Duodenal mucosa (tissue), 2 donors: ENCODE data around the gene RAB11FIP2.

ENCODE experiments used
- H3K27ac ChIP-seq: one replicate; pipeline ENCODE4 v1.7.0; 2013; ENCODE audit warnings: low read depth, low read length
- H3K27me3 ChIP-seq, 2 donors: one replicate each; pipeline ENCODE4 v1.7.0; 2013; ENCODE audit warnings: low read length in 2 of 2, control low read depth in 1 of 2; ENCODE audit not compliant: insufficient read depth in 2 of 2, control insufficient read depth in 1 of 2
- H3K36me3 ChIP-seq, 2 donors: one replicate each; pipeline ENCODE4 v1.7.0; 2013; ENCODE audit warnings: low read length in 2 of 2, control low read depth in 1 of 2; ENCODE audit not compliant: insufficient read depth in 2 of 2, control insufficient read depth in 1 of 2
- H3K4me1 ChIP-seq, 2 donors: one replicate each; pipeline ENCODE4 v1.7.0; 2013; ENCODE audit warnings: low read length in 2 of 2, control low read depth in 1 of 2; ENCODE audit not compliant: insufficient read depth in 2 of 2, control insufficient read depth in 1 of 2
- H3K4me3 ChIP-seq, 2 donors: one replicate each; pipeline ENCODE4 v1.7.0; 2013; ENCODE audit warnings: low read length in 2 of 2, low read depth in 1 of 2
- H3K9ac ChIP-seq, 2 donors: one replicate each; pipeline ENCODE4 v1.7.0; 2013; ENCODE audit warnings: low read length in 2 of 2, low read depth in 1 of 2
- H3K9me3 ChIP-seq, 2 donors: one replicate each; pipeline ENCODE4 v1.7.0; 2013; ENCODE audit warnings: low read length in 2 of 2, control low read depth in 1 of 2; ENCODE audit not compliant: control insufficient read depth in 1 of 2

Gene RAB11FIP2

GRCh38 chr10:117989962-117990361 lies 56.8 kb downstream of the RAB11FIP2 start:
- Histone ChIP-seq H3K27ac (no peak overlapping the region), H3K27me3 (no peaks in the 10 kb centered on the region), H3K36me3 (no peaks in the 10 kb centered on the region), H3K4me3 (no peak overlapping the region), H3K4me1 (no peaks in the 10 kb centered on the region), H3K9ac (no peak overlapping the region), H3K9me3 (no peaks in the 10 kb centered on the region)

DNA sequence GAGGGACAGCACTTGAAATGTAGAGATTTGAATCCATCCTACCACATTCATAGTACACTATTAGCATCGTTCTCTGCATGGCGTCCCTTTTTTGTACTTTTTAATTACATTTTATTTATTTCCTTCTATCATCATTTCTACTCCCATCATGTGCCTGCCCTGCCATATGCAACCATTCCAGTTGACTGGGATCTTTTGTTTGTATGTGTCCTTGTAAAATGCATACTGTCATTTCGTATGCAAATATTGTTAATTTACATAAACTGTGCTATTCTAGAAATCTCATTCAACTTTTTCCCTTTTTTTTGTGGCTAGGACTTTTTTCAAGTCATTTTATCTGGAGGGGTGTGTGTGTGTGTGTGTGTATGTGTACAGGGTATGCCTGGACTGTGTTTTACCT lies 57.9 kb downstream of the RAB11FIP2 start:
- Histone ChIP-seq H3K9me3 (no peaks in the 10 kb centered on the region), H3K27me3 (no peaks in the 10 kb centered on the region), H3K27ac (no peak overlapping the region), H3K9ac (no peak overlapping the region), H3K4me1 (no peaks in the 10 kb centered on the region), H3K36me3 (no peaks in the 10 kb centered on the region), H3K4me3 (no peak overlapping the region)

GRCh38 chr10:117987244-117987909 lies 59.4 kb downstream of the RAB11FIP2 start:
- H3K36me3 ChIP-seq = no peaks in the 10 kb centered on the region
- no peaks in the 10 kb centered on the region for H3K9me3 ChIP-seq
- H3K27ac ChIP-seq = no peak overlapping the region
- no peaks in the 10 kb centered on the region for H3K4me1 ChIP-seq
- H3K9ac ChIP-seq = no peak overlapping the region
- no peaks in the 10 kb centered on the region for H3K27me3 ChIP-seq
- H3K4me3 ChIP-seq = no peak overlapping the region

DNA sequence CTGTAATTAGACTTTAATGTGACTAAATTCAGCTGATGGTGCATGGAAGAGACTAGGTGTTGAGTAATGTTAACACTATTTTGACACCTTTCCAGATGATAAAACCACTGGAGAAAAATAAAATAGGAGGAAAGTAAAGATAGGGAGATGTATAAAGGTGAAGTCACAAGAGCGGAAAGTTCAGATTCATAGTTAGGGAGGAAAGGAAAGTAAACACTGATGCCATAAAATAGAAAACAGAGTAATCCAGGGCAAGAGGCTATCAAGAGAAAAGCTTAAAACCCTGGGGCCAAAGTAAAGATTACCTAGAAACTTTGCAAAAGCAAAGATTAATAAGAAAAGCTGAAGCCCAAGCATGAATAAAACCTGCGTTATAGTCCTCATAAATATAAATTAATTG lies 62.8 kb downstream of the RAB11FIP2 start:
- Histone ChIP-seq H3K4me1 (no peaks in the 10 kb centered on the region), H3K4me3 (no peak overlapping the region), H3K27me3 (no peaks in the 10 kb centered on the region), H3K27ac (no peak overlapping the region), H3K36me3 (no peaks in the 10 kb centered on the region), H3K9ac (no peak overlapping the region), H3K9me3 (no peaks in the 10 kb centered on the region)

DNA sequence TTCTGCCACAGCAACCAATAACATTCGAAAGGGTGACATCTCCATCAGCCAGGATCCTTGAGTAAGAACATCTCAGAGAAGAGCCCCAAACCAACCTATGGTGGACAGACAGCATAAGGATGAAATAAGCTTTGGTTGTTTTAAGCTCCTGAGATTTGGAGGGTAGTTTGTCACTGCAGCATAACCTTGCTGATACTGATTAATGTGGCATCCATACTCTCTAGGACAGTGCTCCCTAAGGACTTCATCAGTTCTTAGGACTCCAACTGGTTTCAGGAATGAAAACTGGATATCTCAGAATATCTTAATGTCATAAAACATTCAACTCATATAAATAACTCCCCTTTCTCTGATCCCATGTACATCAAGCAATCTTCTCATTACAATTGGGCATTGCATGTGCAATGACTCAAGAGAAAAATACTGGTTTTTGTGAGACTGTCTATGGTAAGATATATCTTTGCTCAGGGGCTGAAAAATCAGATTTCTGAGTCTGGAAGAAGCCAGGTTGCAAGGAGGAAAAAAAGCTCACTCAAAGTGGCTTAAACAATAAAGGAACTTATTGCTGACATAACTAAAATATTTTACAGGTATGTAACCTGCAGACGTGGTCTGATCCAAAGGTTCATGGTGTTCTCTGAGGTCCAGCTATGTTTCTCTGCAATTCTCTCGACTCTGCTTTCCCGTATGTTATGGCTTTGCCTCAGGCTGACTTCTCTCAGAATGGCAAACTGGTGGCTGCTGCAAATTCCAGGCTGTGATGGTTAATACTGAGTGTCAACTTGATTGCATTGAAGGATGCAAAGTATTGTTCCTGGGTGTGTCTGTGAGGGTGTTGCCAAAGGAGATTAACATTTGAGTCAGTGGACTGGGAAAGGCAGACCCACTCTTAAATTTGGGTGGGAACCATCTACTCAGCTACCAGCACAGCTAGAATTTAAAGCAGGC lies 65.7 kb downstream of the RAB11FIP2 start:
- no peaks in the 10 kb centered on the region for H3K27me3 ChIP-seq
- no peaks in the 10 kb centered on the region for H3K36me3 ChIP-seq
- no peak overlapping the region for H3K9ac ChIP-seq
- H3K4me1 ChIP-seq = no peaks in the 10 kb centered on the region
- H3K27ac ChIP-seq = no peak overlapping the region
- no peaks in the 10 kb centered on the region for H3K9me3 ChIP-seq
- no peak overlapping the region for H3K4me3 ChIP-seq

DNA sequence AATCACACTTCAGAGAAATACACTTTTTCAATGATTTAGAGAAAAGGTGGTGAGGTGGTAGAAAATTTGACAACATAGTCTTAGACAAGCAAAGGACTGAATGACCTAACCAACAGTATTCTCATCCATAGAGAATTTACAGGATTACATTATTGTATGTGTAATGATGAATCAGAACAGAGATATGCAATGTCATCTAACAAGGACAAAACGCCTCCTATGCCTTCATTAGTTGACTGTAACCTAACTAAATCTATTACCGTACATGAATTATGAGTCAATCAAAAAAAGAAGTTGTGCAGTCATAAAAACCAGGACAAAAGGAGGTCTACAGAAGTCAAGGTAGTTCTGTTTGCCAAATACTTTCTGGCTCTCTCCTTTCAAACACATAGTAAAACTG lies 66.5 kb downstream of the RAB11FIP2 start:
- no peak overlapping the region for H3K9ac ChIP-seq
- no peaks in the 10 kb centered on the region for H3K36me3 ChIP-seq
- H3K27ac ChIP-seq = no peak overlapping the region
- no peaks in the 10 kb centered on the region for H3K4me1 ChIP-seq
- no peak overlapping the region for H3K4me3 ChIP-seq
- H3K27me3 ChIP-seq = no peaks in the 10 kb centered on the region
- H3K9me3 ChIP-seq = no peaks in the 10 kb centered on the region

DNA sequence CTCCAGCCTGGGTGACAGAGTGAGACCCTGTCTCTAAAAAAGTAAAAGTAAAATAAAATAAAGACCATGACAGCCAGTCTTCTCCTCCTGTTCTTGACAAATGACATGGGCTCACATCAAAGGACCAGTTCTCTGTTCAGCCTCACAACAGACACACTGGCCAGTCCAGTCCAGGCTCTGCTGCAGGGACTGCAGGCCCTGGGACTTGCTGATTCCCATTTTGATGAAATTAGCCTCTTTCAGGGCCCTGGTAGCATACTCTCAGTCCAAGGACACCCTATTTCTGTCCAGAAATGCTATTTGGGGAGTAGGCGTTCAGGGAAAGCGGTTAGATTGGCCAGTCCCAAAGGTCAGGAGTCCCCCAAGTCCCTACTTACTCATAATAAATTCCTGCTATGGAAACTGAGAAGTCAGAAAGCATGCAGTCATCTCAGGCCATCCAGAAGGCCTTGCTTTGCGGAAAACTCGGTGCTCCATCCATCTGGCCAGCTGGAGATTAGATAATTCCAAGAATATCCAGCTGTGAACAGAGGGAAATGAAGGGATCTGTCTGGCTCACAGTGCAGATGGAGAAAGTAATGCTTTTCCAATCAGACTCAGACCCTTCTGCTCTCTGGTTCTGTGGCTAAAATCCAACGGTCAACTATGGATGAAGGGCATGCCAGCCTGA lies 74.4 kb downstream of the RAB11FIP2 start:
- Histone ChIP-seq H3K9me3 (peaks cover 0 to 3% of the 10 kb centered on the region in 2 donors), H3K4me3 (no peak overlapping the region), H3K27me3 (no peaks in the 10 kb centered on the region), H3K4me1 (no peaks in the 10 kb centered on the region), H3K27ac (no peak overlapping the region), H3K36me3 (no peaks in the 10 kb centered on the region), H3K9ac (no peak overlapping the region)

- Histone ChIP-seq H3K27me3 (no peaks in the 10 kb centered on the region), H3K9me3 (peaks cover 0 to 3% of the 10 kb centered on the region in 2 donors), H3K36me3 (no peaks in the 10 kb centered on the region), H3K4me3 (no peak overlapping the region), H3K4me1 (no peaks in the 10 kb centered on the region), H3K27ac (no peak overlapping the region), H3K9ac (no peak overlapping the region)
Measured at GRCh38 chr10:117970962-117971361, 75.8 kb downstream of the RAB11FIP2 start.

GRCh38 chr10:117969592-117969991 lies 77.1 kb downstream of the RAB11FIP2 start:
- no peak overlapping the region for H3K27ac ChIP-seq
- H3K36me3 ChIP-seq = no peaks in the 10 kb centered on the region
- no peaks in the 10 kb centered on the region for H3K4me1 ChIP-seq
- H3K9ac ChIP-seq = no peak overlapping the region
- H3K4me3 ChIP-seq = no peak overlapping the region
- H3K27me3 ChIP-seq = no peaks in the 10 kb centered on the region
- peaks cover 0 to 3% of the 10 kb centered on the region in 2 donors for H3K9me3 ChIP-seq
